Panc1 (cell line): ENCODE measurements around the gene XPNPEP1. TPM values are rescaled to one million over a fixed set of nuclear protein-coding genes. Genes with fewer than 3 reads are reported as not detected.

Experiments used
- ATAC-seq: fragments of 200-7000 bp; cut with Tn5 transposase; 2 replicates; pipeline ENCODE4 v1.9.1; 2020; ENCODE audit warnings: mild to moderate bottlenecking, moderate library complexity
- BruUV-seq: library from RNA; stranded (reverse); fragments of 400-500 nt; replicated peaks from 2 replicates; lab custom pipeline; 2021; lab: Mats Ljungman, UMichigan
- CTCF ChIA-PET: fragments of 300-600 bp; sonication (Branson Sonifier 250); formaldehyde crosslinking; loops from one replicate; lab custom pipeline; 2022; ENCODE audit warnings: antibody characterized with exemption; lab: Charles Lee
- POLR2A ChIA-PET: fragments of 300-600 bp; sonication (Branson Sonifier 250); formaldehyde crosslinking; loops from one replicate; lab custom pipeline; 2022; ENCODE audit warnings: antibody characterized with exemption; lab: Charles Lee
- DNase-seq: peaks from one replicate; pipeline ENCODE4 v3.0.0-alpha.2; 2010; ENCODE audit warnings: low read depth, low spot score
- H3K27ac ChIP-seq: 2 replicates; pipeline ENCODE4 v1.5.1; 2011; ENCODE audit warnings: mild to moderate bottlenecking, low read length, inconsistent platforms
- H3K27me3 ChIP-seq: fragments of 200-500 bp; sonication (Bioruptor generic); 2 replicates; pipeline ENCODE4 v1.6.0; 2014; ENCODE audit warnings: low read length, inconsistent platforms; ENCODE audit not compliant: control insufficient read depth, insufficient read depth
- H3K36me3 ChIP-seq: fragments of 200-500 bp; sonication (Bioruptor generic); 2 replicates; pipeline ENCODE4 v1.5.1; 2014; ENCODE audit warnings: inconsistent platforms, mild to moderate bottlenecking, low read length, moderate library complexity; ENCODE audit not compliant: control insufficient read depth, insufficient read depth
- H3K4me1 ChIP-seq: 2 replicates; pipeline ENCODE4 v1.5.1; 2011; ENCODE audit warnings: inconsistent platforms, mild to moderate bottlenecking, low read length, moderate library complexity; ENCODE audit not compliant: control insufficient read depth, insufficient read depth
- H3K4me3 ChIP-seq, 2 experiments: 2 replicates each; pipeline ENCODE4 v1.5.1; 2011 to 2012; ENCODE audit warnings: low read depth in 2 of 2, low read length in 2 of 2, mild to moderate bottlenecking in 2 of 2, inconsistent platforms in 1 of 2, moderate library complexity in 1 of 2
- H3K9me3 ChIP-seq: fragments of 200-500 bp; sonication (Bioruptor generic); 2 replicates; pipeline ENCODE4 v1.5.1; 2014; ENCODE audit warnings: low read depth, mild to moderate bottlenecking, inconsistent platforms, low read length, moderate library complexity; ENCODE audit not compliant: control insufficient read depth, insufficient read depth
- POLR2AphosphoS5 ChIP-seq: IDR thresholded peaks from 2 replicates; pipeline ENCODE4 v1.6.1; 2012; ENCODE audit warnings: mild to moderate bottlenecking, low read depth, low read length, moderate library complexity
- SIN3A ChIP-seq: IDR thresholded peaks from 2 replicates; pipeline ENCODE4 v1.6.1; 2012; ENCODE audit warnings: low read depth, mild to moderate bottlenecking, low read length, moderate library complexity, borderline replicate concordance; ENCODE audit not compliant: insufficient read depth
- TCF7L2 ChIP-seq: IDR thresholded peaks from 2 replicates; pipeline ENCODE4 v1.6.1; 2011; ENCODE audit warnings: mild to moderate bottlenecking, low read depth, low read length, inconsistent platforms
- in situ Hi-C: cut with HindIII; loops from 2 replicates; pipeline ENCODE4 v1.10.0; 2016; ENCODE audit warnings: low sequenced_read_pairs, low pct_unique_long_range_greater_than_20kb
- intact Hi-C: fragments of 100-400 bp; cut with micrococcal nuclease; formaldehyde crosslinking; loops from one replicate; pipeline ENCODE4 v1.10.0; 2022; ENCODE audit not compliant: unreplicated experiment
- total RNA-seq: library from RNA; stranded (reverse); gene quantifications from one replicate; pipeline ENCODE4 v1.2.1, GENCODE V29; 2021; ENCODE audit not compliant: unreplicated experiment
- TF ChIP-seq, protein P1 (sequence below): fragments of 450-650 bp; IDR thresholded peaks from 2 replicates; pipeline ENCODE4 v1.5.1; 2017; ENCODE audit warnings: mild to moderate bottlenecking
- TF ChIP-seq, protein P2 (sequence below), 2 experiments: IDR thresholded peaks; 2 replicates each; pipeline ENCODE4 v1.6.1; 2011 to 2012; ENCODE audit warnings: low read depth in 2 of 2, control low read depth in 1 of 2, low read length in 1 of 2, mild to moderate bottlenecking in 1 of 2, moderate library complexity in 1 of 2; ENCODE audit not compliant: insufficient read depth in 1 of 2

Gene XPNPEP1
- total RNA-seq, 1 experiment from 2014 or later = 61.2 TPM

DNA sequence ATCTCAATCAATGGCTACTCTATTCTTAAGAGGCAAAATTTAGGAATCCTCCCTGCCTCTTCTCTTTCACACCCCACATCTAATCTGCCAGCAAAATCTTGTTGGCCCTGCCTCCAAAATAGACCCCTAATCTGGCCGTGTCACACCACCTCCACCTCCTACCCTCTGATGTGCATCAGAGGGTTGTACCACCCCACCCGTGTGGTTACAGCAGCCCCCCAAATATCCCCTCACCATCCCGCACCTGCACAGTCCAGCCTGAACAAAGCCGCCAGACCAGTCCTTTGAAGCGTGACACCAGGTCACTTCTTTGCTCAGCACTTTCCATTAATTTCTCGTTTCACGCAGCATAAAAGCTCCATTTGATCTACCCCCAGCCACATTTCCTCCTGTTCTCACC is 776 bp upstream of the XPNPEP1 start:
- no peak for DNase-seq
- ChIA-PET POLR2A (no interaction called here), CTCF (no interaction called here)
- Histone ChIP-seq H3K27me3 (no peaks in the 10 kb centered on the region), H3K4me3 (peak overlapping the region; percentile 79 to 96), H3K27ac (peak overlapping the region; percentile 91), H3K36me3 (no peaks in the 10 kb centered on the region; the same call in 1 of the 2 replicates), H3K4me1 (peaks cover 12% of the 10 kb centered on the region), H3K9me3 (no peaks in the 10 kb centered on the region)
- no peak for ATAC-seq
- in situ Hi-C loops = no loop called here
- TF ChIP-seq TCF7L2 (no peak), SIN3A (no peak), POLR2AphosphoS5 (no peak)
- TF ChIP-seq, protein P1, sequence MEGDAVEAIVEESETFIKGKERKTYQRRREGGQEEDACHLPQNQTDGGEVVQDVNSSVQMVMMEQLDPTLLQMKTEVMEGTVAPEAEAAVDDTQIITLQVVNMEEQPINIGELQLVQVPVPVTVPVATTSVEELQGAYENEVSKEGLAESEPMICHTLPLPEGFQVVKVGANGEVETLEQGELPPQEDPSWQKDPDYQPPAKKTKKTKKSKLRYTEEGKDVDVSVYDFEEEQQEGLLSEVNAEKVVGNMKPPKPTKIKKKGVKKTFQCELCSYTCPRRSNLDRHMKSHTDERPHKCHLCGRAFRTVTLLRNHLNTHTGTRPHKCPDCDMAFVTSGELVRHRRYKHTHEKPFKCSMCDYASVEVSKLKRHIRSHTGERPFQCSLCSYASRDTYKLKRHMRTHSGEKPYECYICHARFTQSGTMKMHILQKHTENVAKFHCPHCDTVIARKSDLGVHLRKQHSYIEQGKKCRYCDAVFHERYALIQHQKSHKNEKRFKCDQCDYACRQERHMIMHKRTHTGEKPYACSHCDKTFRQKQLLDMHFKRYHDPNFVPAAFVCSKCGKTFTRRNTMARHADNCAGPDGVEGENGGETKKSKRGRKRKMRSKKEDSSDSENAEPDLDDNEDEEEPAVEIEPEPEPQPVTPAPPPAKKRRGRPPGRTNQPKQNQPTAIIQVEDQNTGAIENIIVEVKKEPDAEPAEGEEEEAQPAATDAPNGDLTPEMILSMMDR = no peak
- TF ChIP-seq, protein P2, sequence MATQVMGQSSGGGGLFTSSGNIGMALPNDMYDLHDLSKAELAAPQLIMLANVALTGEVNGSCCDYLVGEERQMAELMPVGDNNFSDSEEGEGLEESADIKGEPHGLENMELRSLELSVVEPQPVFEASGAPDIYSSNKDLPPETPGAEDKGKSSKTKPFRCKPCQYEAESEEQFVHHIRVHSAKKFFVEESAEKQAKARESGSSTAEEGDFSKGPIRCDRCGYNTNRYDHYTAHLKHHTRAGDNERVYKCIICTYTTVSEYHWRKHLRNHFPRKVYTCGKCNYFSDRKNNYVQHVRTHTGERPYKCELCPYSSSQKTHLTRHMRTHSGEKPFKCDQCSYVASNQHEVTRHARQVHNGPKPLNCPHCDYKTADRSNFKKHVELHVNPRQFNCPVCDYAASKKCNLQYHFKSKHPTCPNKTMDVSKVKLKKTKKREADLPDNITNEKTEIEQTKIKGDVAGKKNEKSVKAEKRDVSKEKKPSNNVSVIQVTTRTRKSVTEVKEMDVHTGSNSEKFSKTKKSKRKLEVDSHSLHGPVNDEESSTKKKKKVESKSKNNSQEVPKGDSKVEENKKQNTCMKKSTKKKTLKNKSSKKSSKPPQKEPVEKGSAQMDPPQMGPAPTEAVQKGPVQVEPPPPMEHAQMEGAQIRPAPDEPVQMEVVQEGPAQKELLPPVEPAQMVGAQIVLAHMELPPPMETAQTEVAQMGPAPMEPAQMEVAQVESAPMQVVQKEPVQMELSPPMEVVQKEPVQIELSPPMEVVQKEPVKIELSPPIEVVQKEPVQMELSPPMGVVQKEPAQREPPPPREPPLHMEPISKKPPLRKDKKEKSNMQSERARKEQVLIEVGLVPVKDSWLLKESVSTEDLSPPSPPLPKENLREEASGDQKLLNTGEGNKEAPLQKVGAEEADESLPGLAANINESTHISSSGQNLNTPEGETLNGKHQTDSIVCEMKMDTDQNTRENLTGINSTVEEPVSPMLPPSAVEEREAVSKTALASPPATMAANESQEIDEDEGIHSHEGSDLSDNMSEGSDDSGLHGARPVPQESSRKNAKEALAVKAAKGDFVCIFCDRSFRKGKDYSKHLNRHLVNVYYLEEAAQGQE (IDR thresholded peaks at IDR 0.05; ENCODE audit: insufficient read depth in 1 of 2, low read depth in 2 of 2, low read length in 1 of 2) = no peak
- BruUV-seq = no TSS peak
- intact Hi-C loops = no loop called here

DNA sequence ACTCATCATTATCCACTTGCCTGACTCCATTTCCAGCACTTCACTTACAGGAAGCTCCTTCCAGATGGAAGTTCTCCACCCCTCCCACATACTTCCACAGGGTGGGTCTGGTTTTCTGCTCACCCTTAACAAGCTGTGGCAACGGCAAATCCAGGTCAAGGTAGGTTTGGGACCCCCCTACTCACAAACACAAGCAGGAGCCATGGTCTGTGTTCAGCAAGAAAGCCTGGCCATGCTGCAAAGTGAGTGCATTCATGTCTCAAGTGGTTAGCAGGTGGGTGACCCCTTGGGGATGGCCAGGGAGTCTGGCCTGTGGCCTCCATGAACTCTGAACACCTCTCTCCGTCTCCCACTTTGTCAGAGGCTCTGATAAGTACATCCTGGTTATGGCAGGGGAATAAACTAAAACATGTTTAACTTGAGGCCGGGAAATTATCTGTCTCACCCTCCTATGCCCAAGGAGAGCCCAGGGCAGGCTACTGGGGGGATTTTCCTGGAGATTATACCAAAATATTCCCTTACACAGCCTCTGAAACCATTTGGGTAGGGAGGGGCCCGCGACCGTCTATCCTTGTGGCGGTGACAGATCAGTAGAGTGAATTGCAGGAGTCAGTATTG is 844 bp downstream of the XPNPEP1 start:
- ATAC-seq (no peak), DNase-seq (no peak)
- H3K27me3 ChIP-seq = no peaks in the 10 kb centered on the region
- H3K4me1 ChIP-seq = peaks cover 12% of the 10 kb centered on the region
- intact Hi-C loops (no loop called here), in situ Hi-C loops (no loop called here)
- TF ChIP-seq SIN3A (no peak), TCF7L2 (no peak), POLR2AphosphoS5 (no peak)
- TF ChIP-seq, protein P2 (IDR thresholded peaks at IDR 0.05; ENCODE audit: insufficient read depth in 1 of 2, low read depth in 2 of 2, low read length in 1 of 2) = no peak
- TF ChIP-seq, protein P1 = no peak
- TSS peak; percentile 68 for BruUV-seq
- no peaks in the 10 kb centered on the region; the same call in 1 of the 2 replicates for H3K36me3 ChIP-seq
- no peaks in the 10 kb centered on the region for H3K9me3 ChIP-seq
- H3K4me3 ChIP-seq = peak overlapping the region; percentile 79 to 96
- H3K27ac ChIP-seq = peak overlapping the region; percentile 73
- ChIA-PET POLR2A (no interaction called here), CTCF (no interaction called here)
